CD4-positive, alpha-beta T cell treated with Interleukin-4 for 4 hours (primary cell): ENCODE results near the gene B9D1.

Source experiments
- DNase-seq: peaks from one replicate; pipeline ENCODE4 v3.0.0-alpha.2; 2020

Gene B9D1

GRCh38 chr17:19362277-19363113 is at the start of gene B9D1:
TSS of gene B9D1 (minus strand) at chr17:19362723. CDS start at chr17:19362569, 154 bp downstream.
- DNase-seq: peak; percentile 92

GRCh38 chr17:19411631-19412030 is 49.1 kb upstream of the B9D1 start:
- no peak for DNase-seq

GRCh38 chr17:19410875-19411620 is 48.5 kb upstream of the B9D1 start, which contains the start of gene RNF112:
TSS of gene RNF112 (plus strand) at chr17:19411232. CDS start at chr17:19411409, 177 bp downstream.
- DNase-seq: no peak

- no peak for DNase-seq
Measured at GRCh38 chr17:19410091-19410490, 47.6 kb upstream of the B9D1 start.

GRCh38 chr17:19409509-19409908 is 47.0 kb upstream of the B9D1 start:
- DNase-seq: no peak

GRCh38 chr17:19409066-19409465 is 46.5 kb upstream of the B9D1 start:
- no peak for DNase-seq

GRCh38 chr17:19408346-19408710 is 45.8 kb upstream of the B9D1 start:
- no peak for DNase-seq

GRCh38 chr17:19407601-19408345 is 45.2 kb upstream of the B9D1 start:
- no peak for DNase-seq

- no peak for DNase-seq
Measured at GRCh38 chr17:19405114-19405513, 42.6 kb upstream of the B9D1 start.

- DNase-seq: no peak
Measured at GRCh38 chr17:19404264-19404663, 41.7 kb upstream of the B9D1 start.

GRCh38 chr17:19403021-19403420 is 40.5 kb upstream of the B9D1 start:
- DNase-seq: no peak

GRCh38 chr17:19402171-19402570 is 39.6 kb upstream of the B9D1 start:
- DNase-seq: no peak

- DNase-seq: no peak
Measured at GRCh38 chr17:19401321-19402010, 38.9 kb upstream of the B9D1 start.

- DNase-seq: no peak
Measured at GRCh38 chr17:19399750-19400450, 37.4 kb upstream of the B9D1 start.

GRCh38 chr17:19398301-19399181 is 36.0 kb upstream of the B9D1 start:
- no peak for DNase-seq

- DNase-seq: no peak
Measured at GRCh38 chr17:19397556-19398041, 35.1 kb upstream of the B9D1 start.

- DNase-seq: no peak
Measured at GRCh38 chr17:19392303-19392702, 29.8 kb upstream of the B9D1 start.

- DNase-seq: no peak
Measured at GRCh38 chr17:19391432-19391831, 28.9 kb upstream of the B9D1 start.

- DNase-seq: no peak
Measured at GRCh38 chr17:19390951-19391350, 28.4 kb upstream of the B9D1 start.
